Left cardiac atrium (tissue), 4 donors: Measurements from ENCODE around the gene COLEC11. TPM values are rescaled to one million over a fixed set of nuclear protein-coding genes. Genes with fewer than 3 reads are reported as not detected.
A peak's percentile ranks its signal among the peaks of the same experiment; 100 is the strongest.

Source experiments
- ATAC-seq, 2 donors: fragments of 200-7000 bp; cut with Tn5 transposase; one replicate each; pipeline ENCODE4 v1.9.1; 2020; ENCODE audit warnings: mild to moderate bottlenecking in 2 of 2, moderate library complexity in 2 of 2
- DNase-seq: peaks from one replicate; pipeline ENCODE4 v3.0.0-alpha.2; 2020
- intact Hi-C, 2 donors: fragments of 100-400 bp; cut with DNase I; formaldehyde crosslinking; loops; one replicate each; pipeline versions ENCODE4 v1.14.1 to v1.15.1; 2022 to 2023
- total RNA-seq, 2 donors: library from RNA; stranded (reverse); fragmentation: NEBNext Ultra II Directional; extraction: Animal tissue kit (Norgen Biotek cat#: 25700); gene quantifications; one replicate each; pipeline ENCODE4 v1.2.1, GENCODE V29; 2021
- donor health status: DM: no; HTN: yes; CAD: no.
- donor health status: DM: no; HTN: yes; CAD: no; lungs with severe emphysema.
- donor health status: DM: yes; HTN: yes; CAD: no.
- donor health status: Dilated cardiomyopathy.

COLEC11 gene
- total RNA-seq, 2 donors from 2014 or later = 3.3 to 25.0 TPM

DNA sequence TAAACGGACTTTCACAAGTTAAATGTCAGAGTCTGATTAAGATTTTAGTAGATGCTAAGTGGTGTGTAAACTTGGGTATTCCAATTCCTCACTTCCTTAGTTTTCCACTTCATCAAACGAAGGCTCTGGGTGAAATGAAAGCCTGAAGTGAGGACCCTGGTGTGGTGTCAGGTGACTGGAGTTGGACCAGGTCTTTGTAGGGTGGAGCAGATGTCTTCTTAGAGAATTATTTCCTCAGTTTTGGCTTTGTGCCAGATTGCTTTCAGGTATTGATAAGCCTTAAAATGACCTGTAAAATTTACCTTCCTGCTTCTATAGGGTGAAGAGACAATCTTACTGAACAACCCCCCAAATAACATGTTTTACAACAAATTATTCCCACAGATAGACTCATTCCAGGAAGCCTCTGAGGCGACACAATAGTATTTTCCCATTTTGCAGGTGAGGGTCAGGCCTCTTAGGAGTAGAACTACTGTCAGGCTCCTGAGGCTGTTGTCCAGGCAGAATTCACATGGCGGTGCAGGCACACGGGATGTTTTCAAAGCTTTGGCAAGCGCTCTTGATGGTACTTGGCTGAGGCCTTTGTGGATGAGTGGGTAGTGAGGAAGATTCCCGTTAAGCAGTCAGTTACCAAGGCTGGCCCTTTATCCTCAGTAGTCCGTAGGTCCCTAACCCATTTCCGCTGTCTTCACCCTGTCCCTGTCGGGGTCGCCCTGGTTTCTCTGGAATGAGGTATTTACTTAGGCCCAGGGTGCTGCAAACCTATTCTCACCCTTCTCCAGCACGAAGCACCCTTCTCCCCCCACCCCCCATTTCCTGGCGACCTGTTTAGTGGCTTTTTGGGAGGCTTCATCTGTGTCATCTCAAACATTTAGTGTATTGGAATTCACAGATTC, 13.3 kb upstream of the COLEC11 start:
- no peak for DNase-seq
- intact Hi-C loops = no loop called here
- no peak for ATAC-seq

DNA sequence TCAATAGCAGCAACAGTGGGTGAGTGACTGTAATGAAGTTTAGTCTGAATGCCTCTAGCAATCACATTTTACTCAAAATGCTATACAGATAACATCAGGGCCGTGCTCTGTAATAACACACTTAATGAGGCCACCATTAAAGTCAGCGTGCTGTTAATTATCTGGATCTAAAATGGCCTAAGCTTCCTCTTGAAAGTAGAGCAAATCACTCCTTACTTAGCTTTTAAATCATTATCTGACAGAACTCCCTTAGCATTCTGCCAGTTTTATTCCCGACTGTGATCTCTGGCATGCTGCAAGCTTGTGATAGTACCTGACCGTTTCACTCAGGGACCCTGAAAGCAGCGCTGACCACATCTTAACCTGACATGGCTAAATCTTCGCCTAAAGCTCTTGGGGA, 10.8 kb upstream of the COLEC11 start:
- ATAC-seq (no peak), DNase-seq (no peak)
- intact Hi-C loops = no loop called here

DNA sequence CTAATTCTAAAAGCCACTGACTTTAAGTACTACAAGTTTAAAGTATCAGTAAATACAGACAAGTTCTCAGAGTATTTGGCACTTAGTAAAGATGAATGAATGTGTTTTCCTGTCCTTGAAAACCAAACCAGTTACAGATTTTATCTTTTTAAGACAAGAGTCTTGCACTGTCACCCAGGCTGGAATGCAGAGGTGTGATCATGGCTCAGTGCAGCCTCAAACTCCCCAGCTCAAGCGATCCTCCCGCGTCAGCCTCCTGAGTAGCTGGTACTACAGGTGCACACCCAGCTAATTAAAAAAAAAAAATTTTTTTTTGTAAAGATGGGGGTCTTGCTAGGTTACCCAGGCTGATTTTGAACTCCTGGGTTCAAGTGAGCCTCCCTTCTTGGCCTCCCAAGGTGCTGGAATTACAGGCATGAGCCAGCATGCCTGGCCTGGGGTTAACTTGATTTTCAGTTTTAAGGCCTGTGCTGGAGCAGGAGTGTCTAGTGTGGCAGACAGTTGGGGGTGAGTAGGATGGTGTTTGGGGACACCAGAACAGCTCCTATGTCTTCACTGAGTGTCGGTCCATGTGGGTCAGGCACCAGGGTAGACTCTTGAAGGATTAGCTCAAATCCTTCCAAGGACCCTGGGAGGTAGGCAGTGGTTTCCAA, 10.2 kb upstream of the COLEC11 start:
- ATAC-seq (peak in 1 of 2 donors; percentile 5), DNase-seq (no peak)
- intact Hi-C loops = no loop called here

DNA sequence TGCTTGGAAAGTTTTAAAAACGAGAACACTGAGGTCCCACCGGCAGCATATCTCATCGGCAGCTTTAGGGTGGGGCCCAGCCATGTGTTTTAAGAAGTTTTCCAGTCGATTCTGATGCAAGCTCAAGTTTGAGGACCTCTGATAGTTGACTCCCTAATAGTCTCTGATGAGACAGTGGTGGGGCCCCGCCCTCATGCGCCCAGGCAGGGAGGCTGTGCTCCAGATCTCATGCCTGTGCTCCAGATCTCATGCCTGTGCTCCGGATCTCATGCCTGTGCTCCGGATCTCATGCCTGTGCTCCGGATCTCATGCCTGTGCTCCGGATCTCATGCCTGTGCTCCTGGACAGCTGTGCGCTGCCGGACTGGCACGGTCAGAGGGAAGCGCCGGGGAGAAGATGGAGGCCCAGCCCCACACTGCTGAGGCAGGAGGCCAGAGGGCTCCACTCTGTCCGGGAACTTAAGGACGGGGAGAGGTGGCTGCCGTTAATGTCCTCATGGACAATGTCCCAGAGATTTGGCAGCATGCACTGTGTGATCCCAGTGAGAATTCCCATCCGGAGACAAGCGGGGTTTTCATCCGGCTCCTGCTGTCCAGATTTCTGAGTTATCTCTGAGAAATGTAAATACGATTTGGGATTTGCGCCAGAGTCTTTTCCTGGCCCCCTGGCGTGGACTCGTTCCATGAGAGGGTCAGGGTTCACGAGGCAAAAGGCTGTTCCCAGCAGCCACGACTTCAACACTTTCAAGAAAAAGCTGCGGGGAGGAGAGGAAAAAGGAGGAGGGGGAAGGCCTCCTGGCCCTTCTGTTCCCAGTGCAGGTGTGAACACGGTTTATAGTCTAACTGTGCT, 9.4 kb upstream of the COLEC11 start:
- intact Hi-C loops = no loop called here

DNA sequence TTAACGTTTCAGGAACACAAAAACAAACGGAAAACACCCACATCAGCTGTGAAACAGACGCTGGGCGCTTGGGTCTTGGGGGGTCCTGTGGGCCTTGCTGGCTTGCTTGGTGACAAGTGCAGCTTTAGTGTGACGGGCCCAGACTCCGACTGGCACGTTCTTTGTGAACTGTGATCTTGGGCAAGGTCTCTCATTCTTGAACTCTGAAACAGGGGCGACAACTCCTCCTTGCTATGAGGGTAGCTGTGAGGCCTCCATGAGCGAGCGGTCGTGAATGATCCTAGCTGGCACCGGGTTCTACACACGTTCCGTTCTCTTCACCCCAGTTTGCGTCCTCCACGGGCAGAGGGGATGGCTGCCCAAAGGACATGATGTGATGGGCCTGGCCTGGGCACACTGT, 8.7 kb upstream of the COLEC11 start:
- ATAC-seq (no peak), DNase-seq (no peak)
- intact Hi-C loops = no loop called here

More for the DNA sequence above, 9.4 kb upstream of the COLEC11 start:
- peak; percentile 77 for DNase-seq
- peak; percentile 88 to 95 for ATAC-seq

DNA sequence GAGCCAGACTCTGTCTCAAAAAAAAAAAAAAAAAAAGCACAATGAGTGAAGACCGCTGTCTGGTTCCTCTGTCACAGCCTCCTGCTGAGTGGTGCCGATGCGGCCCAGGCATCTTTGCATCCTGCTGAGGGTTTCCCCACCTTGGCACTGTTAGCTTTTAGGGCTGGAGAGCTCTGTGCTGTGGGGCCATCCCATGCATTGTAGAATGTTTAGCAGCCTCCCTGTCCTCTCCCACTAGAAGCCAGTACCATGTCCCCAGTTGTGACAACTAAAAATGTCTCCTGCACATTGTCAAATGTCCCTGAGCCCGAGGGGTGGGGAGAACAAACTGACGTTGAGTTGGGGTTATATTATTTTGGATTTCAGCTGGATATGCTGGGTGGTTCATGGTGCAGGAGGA, 7.9 kb upstream of the COLEC11 start:
- DNase-seq (no peak), ATAC-seq (no peak)
- intact Hi-C loops = no loop called here

DNA sequence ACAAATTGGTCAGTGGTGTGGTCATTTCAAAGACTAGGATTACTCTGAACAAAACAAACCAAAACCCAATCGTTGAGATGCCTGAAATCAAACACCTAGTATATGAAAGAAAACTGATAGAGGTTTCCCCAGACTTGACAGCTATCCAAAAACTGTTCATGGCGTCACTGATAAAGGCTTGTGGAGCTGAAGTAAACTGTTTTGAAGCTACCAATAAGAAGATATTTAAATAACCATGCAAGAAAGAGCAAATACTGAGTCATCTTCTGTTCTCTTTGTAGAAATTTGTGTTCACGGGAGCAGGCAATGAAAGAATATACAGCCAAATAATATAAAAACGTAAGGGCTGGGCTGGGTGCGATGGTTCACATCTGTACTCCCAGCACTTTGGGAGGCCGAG, 7.5 kb upstream of the COLEC11 start:
- no peak for ATAC-seq
- intact Hi-C loops = no loop called here
- no peak for DNase-seq

DNA sequence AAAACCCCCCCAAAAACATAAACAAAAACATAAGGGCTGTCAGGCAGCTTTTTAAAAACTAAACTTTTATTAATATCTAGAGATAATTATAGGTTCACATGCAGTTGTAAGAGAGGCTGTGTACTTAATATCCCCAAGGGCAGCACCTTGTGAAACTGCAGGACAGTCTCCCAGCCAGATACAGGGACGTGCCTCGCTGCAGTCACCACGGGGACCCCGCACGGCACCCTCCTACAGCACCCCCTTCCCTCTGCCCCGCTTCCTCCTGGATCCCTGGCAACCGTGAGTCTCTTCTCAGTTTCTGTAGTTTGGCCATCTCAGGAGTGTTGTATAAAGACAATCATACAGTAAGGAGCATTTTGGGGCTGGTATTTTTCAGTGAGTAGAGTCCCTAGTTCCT, 6.8 kb upstream of the COLEC11 start:
- no peak for ATAC-seq
- intact Hi-C loops = no loop called here
- DNase-seq = no peak

DNA sequence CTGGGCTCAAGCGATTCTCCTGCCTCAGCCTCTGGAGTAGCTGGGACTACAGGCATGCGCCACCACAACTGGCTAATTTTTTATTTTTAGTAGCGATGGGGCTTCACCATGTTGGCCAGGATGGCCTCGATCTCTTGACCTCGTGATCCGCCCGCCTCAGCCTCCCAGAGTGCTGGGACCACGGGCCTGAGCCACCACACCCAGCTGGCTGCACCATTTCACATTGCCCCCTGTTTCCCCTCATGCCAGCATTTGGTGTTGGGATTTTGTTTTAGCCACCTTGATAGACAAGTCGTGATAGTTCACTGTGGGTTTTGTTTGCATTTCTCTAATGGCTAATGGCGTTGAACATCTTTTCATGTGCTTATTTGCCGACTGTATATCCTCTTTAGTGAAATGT, 5.8 kb upstream of the COLEC11 start:
- intact Hi-C loops = no loop called here
- DNase-seq (no peak), ATAC-seq (no peak)

DNA sequence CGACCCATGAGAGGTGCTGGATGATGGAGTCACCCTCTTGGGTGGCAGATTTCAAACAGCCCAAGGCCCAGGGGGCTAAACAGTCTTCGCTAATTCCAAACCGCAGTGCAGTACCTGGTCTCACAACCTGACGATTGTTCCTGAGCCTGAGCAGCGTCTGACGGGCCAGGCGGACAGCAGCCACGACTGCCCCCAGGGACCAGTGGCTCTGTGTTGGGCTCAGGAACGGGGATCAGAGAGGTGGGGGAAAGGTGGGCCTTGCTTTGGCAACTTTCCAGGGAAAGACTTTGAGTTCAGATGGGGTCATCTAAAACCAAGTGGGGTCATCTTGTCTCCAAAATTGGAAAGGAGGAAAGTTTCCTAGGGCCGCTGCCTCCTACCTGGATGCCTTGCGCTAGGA, 492 bp downstream of the COLEC11 start:
- intact Hi-C loops = loop anchor here (5.0 to 10.0 kb wide), 2 partner anchors 49 to 57 kb away; no protein-coding TSS in a partner anchor
- DNase-seq = no peak
- peak in 1 of 2 donors; percentile 8 for ATAC-seq

DNA sequence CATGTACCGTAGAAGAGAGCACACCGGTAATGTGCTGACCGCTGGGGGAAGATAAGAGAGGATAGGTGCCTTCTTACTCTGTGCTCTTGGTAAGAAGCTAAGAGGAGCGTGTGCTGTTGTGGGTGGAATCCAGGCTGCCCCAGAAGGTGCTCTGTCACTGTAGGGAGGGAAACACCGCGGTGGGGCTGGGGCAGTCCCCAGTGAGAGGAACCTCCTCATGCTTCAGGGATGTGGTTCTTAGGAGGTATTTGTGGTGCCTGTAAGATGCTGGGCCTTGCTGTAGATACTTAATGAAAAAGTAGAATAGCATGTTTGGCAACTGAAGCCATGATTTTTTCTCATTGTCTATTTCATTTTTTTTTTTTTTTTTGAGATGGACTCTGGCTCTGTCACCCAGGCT, 1.1 kb downstream of the COLEC11 start:
- DNase-seq = no peak
- no peak for ATAC-seq
- intact Hi-C loops = loop anchor here (5.0 to 10.0 kb wide), 2 partner anchors 49 to 56 kb away; no protein-coding TSS in a partner anchor

DNA sequence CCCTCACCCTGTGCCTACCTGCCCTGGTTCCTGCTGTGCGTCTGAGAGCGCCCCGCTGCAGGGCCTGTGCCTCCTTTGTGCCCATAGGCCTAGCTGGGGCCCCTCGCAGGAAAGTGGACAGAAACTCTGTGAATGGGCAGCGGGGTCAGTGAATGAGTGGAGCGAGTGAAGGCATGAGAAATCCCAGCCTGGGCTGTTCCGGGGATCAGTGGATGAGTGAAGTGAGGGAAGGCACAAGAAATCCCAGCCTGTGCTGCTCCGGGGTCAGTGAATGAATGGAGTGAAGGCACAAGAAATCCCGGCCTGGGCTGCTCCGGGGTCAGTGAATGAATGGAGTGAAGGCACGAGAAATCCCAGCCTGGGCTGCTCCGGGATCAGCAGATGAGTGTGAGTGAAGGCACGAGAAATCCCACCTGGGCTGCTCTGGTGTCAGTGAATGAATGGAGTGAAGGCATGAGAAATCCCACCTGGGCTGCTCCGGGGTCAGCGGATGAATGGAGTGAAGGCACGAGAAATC, 2.0 kb downstream of the COLEC11 start:
- intact Hi-C loops = loop anchor here (5.0 to 10.0 kb wide), 2 partner anchors 48 to 55 kb away; no protein-coding TSS in a partner anchor
- ATAC-seq (no peak), DNase-seq (no peak)

DNA sequence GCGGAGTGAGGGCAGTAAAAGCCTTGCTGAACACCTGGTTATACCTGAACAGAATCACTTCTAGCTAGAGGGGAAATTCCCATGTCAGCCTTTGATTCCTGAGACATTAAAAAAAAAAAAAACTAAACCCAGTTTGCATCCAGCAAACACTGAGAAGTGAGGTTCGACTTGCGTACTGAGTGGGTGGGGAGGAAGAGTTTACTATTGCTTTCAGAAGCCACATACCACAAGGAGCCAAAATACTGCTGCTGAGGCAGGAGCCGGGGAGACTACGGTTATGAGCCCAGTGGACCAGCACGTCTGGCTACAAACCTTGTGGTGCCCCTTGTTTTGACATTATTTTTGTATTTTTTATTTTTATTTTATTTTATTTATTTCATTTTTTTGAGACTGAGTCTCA, 2.7 kb downstream of the COLEC11 start:
- DNase-seq = no peak
- intact Hi-C loops = loop anchor here (5.0 to 10.0 kb wide), 2 partner anchors 47 to 55 kb away; no protein-coding TSS in a partner anchor
- no peak for ATAC-seq

DNA sequence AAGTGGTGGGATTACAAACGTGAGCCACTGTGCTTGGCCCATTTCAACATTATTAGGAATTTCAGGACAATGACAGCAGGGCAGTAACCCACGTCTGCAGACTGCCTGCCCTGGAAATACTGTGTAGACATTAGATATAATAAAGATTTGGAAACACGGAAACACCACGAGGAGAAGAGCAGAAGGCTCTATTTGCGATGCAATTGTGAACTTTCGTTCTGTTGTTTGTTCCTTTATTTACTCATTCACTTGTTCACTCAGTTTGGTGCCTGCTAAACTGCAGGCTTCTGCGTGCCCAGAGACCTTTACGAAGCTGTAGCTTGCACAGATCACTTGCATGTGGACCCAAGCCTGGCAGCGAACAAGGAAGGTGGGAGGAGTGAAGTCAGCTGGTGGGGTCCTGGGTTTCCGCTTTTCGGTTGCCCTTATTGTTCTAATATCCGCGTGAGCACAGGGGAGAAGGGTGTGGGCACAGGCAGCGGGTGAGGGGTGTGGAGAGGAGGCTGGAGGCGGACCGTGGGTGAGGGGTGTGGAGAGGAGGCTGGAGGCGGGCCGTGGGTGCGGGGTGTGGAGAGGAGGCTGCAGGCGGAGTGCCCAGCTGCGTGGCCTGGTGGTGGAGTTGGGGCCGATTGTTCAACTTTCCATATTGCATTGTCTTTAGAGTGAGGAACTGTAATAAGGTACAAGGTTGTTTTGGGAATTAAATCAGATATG, 3.4 kb downstream of the COLEC11 start:
- peak in 1 of 2 donors; percentile 20 for ATAC-seq
- intact Hi-C loops = loop anchor here (5.0 to 10.0 kb wide), 2 partner anchors 46 to 54 kb away; no protein-coding TSS in a partner anchor
- no peak for DNase-seq

DNA sequence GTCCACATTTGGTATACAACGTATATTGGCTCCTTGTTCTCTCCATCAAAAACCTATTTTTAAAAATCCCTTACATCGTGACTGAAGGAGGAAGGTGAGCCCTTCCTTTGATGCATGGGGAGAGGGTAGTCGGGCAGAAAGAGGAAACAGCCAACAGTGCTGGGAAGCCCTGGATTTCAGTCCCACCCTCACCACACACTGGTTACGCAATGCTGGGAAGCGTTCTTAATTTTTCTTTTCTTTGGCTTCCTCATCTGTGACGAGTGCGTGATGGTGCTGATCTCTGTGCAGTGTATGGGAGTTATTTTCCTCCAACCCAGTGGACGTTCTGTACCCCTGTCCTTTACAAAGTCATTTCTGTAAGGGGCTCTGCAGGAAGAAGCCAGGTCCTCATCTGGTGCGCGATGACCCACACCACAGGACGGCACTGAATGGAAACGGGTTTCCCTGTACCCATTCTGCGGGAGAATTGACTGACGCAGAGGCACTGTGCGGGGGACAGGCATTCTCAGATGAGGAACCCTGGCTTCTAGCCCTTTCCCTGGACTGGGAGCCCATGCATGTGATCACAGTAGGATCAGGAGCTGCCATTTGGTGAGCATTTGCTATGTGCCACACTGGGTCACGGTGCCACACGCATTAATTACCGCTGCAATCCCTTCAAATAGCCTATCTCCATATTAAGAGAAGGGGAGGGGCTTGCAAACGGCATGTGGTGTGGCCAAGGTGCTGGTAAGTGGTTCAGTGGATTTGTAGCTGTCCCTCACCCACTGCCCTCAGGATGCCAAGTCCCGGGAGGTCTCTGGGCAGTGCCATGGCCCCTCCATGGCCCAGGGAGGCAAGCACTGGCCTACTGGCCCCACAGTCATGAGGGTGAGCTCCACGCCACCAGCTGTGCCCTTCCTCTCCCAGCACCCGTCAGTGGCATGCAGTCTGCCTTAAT, 4.3 kb downstream of the COLEC11 start:
- no peak for ATAC-seq
- intact Hi-C loops = loop anchor here (5.0 to 10.0 kb wide), 2 partner anchors 46 to 53 kb away; no protein-coding TSS in a partner anchor
- no peak for DNase-seq

DNA sequence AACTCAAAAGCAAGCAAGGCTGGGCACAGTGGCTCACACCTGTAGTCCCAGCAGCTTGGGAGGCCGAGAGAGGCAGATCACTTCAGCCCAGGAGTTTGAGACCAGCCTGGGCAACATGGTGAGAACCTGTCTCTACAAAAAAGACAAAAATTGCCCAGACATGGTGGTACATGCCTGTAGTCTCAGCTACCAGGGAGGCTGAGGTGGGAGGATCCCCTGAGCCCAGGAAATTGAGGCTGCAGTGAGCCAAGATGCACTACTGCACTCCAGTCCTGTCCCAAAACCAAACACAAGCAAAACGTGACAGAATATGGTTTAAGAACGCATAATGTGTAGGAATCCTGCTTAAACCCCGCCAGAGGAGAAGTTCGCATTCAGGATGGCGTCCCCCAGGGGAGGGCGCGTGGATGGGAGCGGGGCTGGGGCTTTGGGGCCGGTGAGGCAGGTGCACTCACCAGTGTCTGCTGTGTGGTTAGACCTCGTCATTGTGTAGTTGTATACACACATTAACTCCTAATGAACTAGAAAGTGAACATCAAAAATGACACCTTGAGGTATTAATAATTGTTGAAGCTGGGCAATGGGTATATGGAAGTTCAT, 5.4 kb downstream of the COLEC11 start:
- ATAC-seq (no peak), DNase-seq (no peak)
- intact Hi-C loops = no loop called here
